Spinal cord (tissue), 10 donors: ENCODE measurements around the gene AOC3. TPM values are rescaled to one million over a fixed set of nuclear protein-coding genes. Genes with fewer than 3 reads are reported as not detected.

Experiments used
- DNase-seq, 6 donors: peaks; one replicate each; pipeline versions ENCODE4 v3.0.0 to v3.0.0-alpha.2; 2013 to 2015; ENCODE audit warnings: low spot score in 6 of 6, low read depth in 4 of 6
- H3K27ac ChIP-seq: one replicate; pipeline ENCODE4 v1.5.1; 2013; ENCODE audit warnings: low read depth, low read length, control low read depth
- H3K27me3 ChIP-seq: one replicate; pipeline ENCODE4 v1.6.1; 2013; ENCODE audit warnings: low read length; ENCODE audit not compliant: control insufficient read depth, insufficient read depth
- H3K36me3 ChIP-seq: one replicate; pipeline ENCODE4 v1.6.1; 2013; ENCODE audit warnings: low read length; ENCODE audit not compliant: control insufficient read depth, insufficient read depth
- H3K4me1 ChIP-seq: one replicate; pipeline ENCODE4 v1.6.1; 2013; ENCODE audit warnings: low read length; ENCODE audit not compliant: control insufficient read depth, insufficient read depth
- H3K4me3 ChIP-seq: one replicate; pipeline ENCODE4 v1.5.1; 2013; ENCODE audit warnings: low read depth, low read length, control low read depth
- H3K9me3 ChIP-seq: one replicate; pipeline ENCODE4 v1.6.1; 2013; ENCODE audit warnings: low read length; ENCODE audit not compliant: control insufficient read depth, insufficient read depth
- WGBS: methylation state at CpG from one replicate; pipeline ENCODE4 v1.1.5; 2013; ENCODE audit warnings: missing lambda C conversion rate; ENCODE audit not compliant: insufficient coverage; 5-methylcytosine and 5-hydroxymethylcytosine counted together
- polyA plus RNA-seq, 2 donors: library from polyadenylated mRNA; unstranded; fragments of 120-200 nt; gene quantifications; one replicate each; pipeline ENCODE4 v1.2.1, GENCODE V29; 2013; ENCODE audit not compliant: insufficient read length in 2 of 2
- small RNA-seq: library from RNA; depleted of rRNA; stranded (forward); fragments of <200 nt; gene quantifications from one replicate; pipeline ENCODE3, GENCODE V24; 2014; ENCODE audit warnings: low replicate concordance
- total RNA-seq, 2 donors: library from RNA; depleted of rRNA in 1 of 2; stranded (reverse); fragments of 120-200 nt in 1 of 2; fragments of >200 nt in 1 of 2; gene quantifications; one replicate each; pipeline versions ENCODE4 v1.2.3 to v1.2.4, GENCODE V29; 2013 to 2014
- donor health status: healthy.

Gene AOC3
- total and polyA plus RNA-seq, 4 donors, result 2.7 to 6.2 (median 2.9) TPM

DNA sequence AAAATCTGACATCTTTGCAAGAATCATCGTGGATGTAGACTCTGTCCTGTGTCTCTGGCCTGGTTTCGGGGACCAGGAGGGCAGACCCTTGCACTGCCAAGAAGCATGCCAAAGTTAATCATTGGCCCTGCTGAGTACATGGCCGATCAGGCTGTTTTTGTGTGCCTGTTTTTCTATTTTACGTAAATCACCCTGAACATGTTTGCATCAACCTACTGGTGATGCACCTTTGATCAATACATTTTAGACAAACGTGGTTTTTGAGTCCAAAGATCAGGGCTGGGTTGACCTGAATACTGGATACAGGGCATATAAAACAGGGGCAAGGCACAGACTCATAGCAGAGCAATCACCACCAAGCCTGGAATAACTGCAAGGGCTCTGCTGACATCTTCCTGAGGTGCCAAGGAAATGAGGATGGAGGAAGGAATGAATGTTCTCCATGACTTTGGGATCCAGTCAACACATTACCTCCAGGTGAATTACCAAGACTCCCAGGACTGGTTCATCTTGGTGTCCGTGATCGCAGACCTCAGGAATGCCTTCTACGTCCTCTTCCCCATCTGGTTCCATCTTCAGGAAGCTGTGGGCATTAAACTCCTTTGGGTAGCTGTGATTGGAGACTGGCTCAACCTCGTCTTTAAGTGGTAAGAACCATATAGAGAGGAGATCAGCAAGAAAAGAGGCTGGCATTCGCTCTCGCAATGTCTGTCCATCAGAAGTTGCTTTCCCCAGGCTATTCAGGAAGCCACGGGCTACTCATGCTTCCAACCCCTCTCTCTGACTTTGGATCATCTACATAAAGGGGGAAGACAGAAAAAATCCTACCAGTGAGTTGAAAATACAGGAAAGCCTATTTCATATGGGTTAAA is 49.7 kb downstream of the AOC3 start, which contains the start of gene G6PC1:
Gene G6PC1 (plus strand): TSS at position 340 of the 872 bp plus-strand sequence. CDS start 78 bp downstream, at position 418.
- DNase-seq, result no peak
- Histone ChIP-seq H3K4me3 (no peak within 1 kb of the TSS), H3K4me1 (no peaks in the 10 kb centered on the region), H3K9me3 (no peaks in the 10 kb centered on the region), H3K27me3 (no peaks in the 10 kb centered on the region), H3K27ac (no peak within 1 kb of the TSS), H3K36me3 (no peaks in the 10 kb centered on the region)
- 75% methylated on average over 4 of the region's 12 CpGs for WGBS

DNA sequence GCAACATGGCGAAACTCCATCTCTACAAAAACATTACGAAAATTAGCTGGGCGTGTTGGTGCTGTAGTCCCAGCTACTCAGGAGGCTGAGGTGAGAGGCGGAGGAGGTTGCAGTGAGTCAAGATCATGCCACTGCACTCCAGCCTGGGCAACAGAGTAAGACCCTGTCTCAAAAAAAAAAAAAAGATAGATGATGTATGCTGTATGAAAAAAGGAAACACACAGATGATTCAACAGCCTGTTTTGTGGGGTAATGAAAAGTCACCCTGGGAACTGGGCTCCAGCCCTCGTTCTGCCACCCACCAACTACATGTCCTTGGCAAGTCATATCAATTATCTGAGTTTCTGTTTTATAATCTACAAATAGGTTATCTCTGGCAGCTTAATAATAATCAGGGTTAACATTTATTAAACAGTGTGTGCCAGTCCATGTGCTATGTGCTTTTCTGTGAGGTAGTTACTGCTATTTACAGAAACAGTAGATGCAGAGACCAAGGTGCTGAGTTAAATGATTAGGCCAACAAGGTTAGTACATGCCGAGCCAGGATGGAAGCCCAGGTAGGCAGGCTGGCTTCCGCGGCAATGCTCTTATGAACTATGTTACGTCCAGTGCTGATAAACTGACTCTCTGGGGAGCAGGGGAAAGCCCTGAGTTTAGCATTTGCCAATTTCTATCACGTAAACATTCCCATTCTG is 50.7 kb downstream of the AOC3 start:
- Histone ChIP-seq H3K27me3 (no peaks in the 10 kb centered on the region), H3K27ac (no peak overlapping the region), H3K36me3 (no peaks in the 10 kb centered on the region), H3K4me1 (no peaks in the 10 kb centered on the region), H3K4me3 (no peak overlapping the region), H3K9me3 (no peaks in the 10 kb centered on the region)
- DNase-seq, result no peak
- 96% methylated on average over 4 of the region's 10 CpGs for WGBS

- no peaks in the 10 kb centered on the region for H3K27me3 ChIP-seq
- H3K4me3 ChIP-seq, result no peak overlapping the region
- no peaks in the 10 kb centered on the region for H3K9me3 ChIP-seq
- DNase-seq, result no peak
- no peaks in the 10 kb centered on the region for H3K4me1 ChIP-seq
- 61% methylated on average over 4 of the region's 6 CpGs for WGBS
- H3K36me3 ChIP-seq, result no peaks in the 10 kb centered on the region
- H3K27ac ChIP-seq, result no peak overlapping the region
These were observed 53.1 kb downstream of the AOC3 start for GRCh38 chr17:42904110-42904469.

GRCh38 chr17:42906772-42907446 is 55.9 kb downstream of the AOC3 start:
- WGBS, result 52% methylated on average over 5 of the region's 8 CpGs
- H3K27me3 ChIP-seq, result peaks cover 2% of the 10 kb centered on the region
- no peaks in the 10 kb centered on the region for H3K36me3 ChIP-seq
- no peak overlapping the region for H3K4me3 ChIP-seq
- H3K27ac ChIP-seq, result no peak overlapping the region
- DNase-seq, result no peak
- H3K9me3 ChIP-seq, result no peaks in the 10 kb centered on the region
- no peaks in the 10 kb centered on the region for H3K4me1 ChIP-seq

Small RNA genes lying within 50 kb of the gene (small RNA-seq; reads per million reads assigned to genes)
- gene MIR6781, result not detected
- gene RNU6-287P, result not detected

Other genes with a start within 250 kb of the AOC3 start
- 10 to 100 TPM; 41.1 to 50.4 TPM for gene RETREG3, start 241.8 kb upstream of the AOC3 start, total RNA-seq
- 10 to 100 TPM; 30.0 to 41.7 TPM for gene RETREG3, start 241.8 kb upstream of the AOC3 start, polyA plus RNA-seq
- gene TUBG1, start 241.5 kb upstream of the AOC3 start, total RNA-seq, result 10 to 100 TPM; 17.0 to 42.9 TPM
- 10 to 100 TPM; 56.9 to 67.4 TPM for gene TUBG1, start 241.5 kb upstream of the AOC3 start, polyA plus RNA-seq
- gene TUBG2, start 191.9 kb upstream of the AOC3 start, total RNA-seq, result 10 to 100 TPM; 21.1 to 26.9 TPM
- 10 to 100 TPM; 62.2 to 85.6 TPM for gene TUBG2, start 191.9 kb upstream of the AOC3 start, polyA plus RNA-seq
- 10 to 100 TPM in 1 of 2 donors, 1 to 10 TPM in 1; 5.5 to 23.7 TPM for gene PLEKHH3, start 174.2 kb upstream of the AOC3 start, total RNA-seq
- gene PLEKHH3, start 174.2 kb upstream of the AOC3 start, polyA plus RNA-seq, result 10 to 100 TPM; 16.9 to 26.4 TPM
- 1 to 10 TPM; 1.3 to 4.4 TPM for gene CCR10, start 169.4 kb upstream of the AOC3 start, total RNA-seq
- 1 to 10 TPM; 2.7 to 5.2 TPM for gene CCR10, start 169.4 kb upstream of the AOC3 start, polyA plus RNA-seq
- gene CNTNAP1, start 168.7 kb upstream of the AOC3 start, total RNA-seq, result 10 to 100 TPM; 19.8 to 70.9 TPM
- gene CNTNAP1, start 168.7 kb upstream of the AOC3 start, polyA plus RNA-seq, result 10 to 100 TPM; 55.1 to 62.9 TPM
- 10 to 100 TPM; 28.7 to 42.5 TPM for gene EZH1, start 106.2 kb upstream of the AOC3 start, total RNA-seq
- gene EZH1, start 106.2 kb upstream of the AOC3 start, polyA plus RNA-seq, result 10 to 100 TPM; 43.0 to 53.5 TPM
- gene RAMP2, start 90.0 kb upstream of the AOC3 start, total RNA-seq, result 100 to 1,000 TPM in 1 of 2 donors, 10 to 100 TPM in 1; 25.2 to 106 TPM
- 100 to 1,000 TPM in 1 of 2 donors, 10 to 100 TPM in 1; 79.3 to 100 TPM for gene RAMP2, start 90.0 kb upstream of the AOC3 start, polyA plus RNA-seq
- gene VPS25, start 77.8 kb upstream of the AOC3 start, total RNA-seq, result 100 to 1,000 TPM in 1 of 2 donors, 10 to 100 TPM in 1; 39.6 to 106 TPM
- gene VPS25, start 77.8 kb upstream of the AOC3 start, polyA plus RNA-seq, result 10 to 100 TPM; 54.1 to 64.9 TPM
- gene WNK4, start 70.6 kb upstream of the AOC3 start, total RNA-seq, result 10 to 100 TPM in 1 of 2 donors, 1 to 10 TPM in 1; 3.5 to 11.2 TPM
- 10 to 100 TPM in 1 of 2 donors, 1 to 10 TPM in 1; 1.9 to 14.1 TPM for gene WNK4, start 70.6 kb upstream of the AOC3 start, polyA plus RNA-seq
- 100 to 1,000 TPM in 1 of 2 donors, 10 to 100 TPM in 1; 83.3 to 152 TPM for gene COA3, start 52.5 kb upstream of the AOC3 start, total RNA-seq
- 100 to 1,000 TPM; 126 to 127 TPM for gene COA3, start 52.5 kb upstream of the AOC3 start, polyA plus RNA-seq
- 1 to 10 TPM in 1 of 2 donors, under 1 TPM in 1; 0.50 to 1.3 TPM for gene CNTD1, start 52.3 kb upstream of the AOC3 start, total RNA-seq
- gene CNTD1, start 52.3 kb upstream of the AOC3 start, polyA plus RNA-seq, result 1 to 10 TPM; 1.3 to 2.8 TPM
- 10 to 100 TPM; 72.9 to 87.0 TPM for gene BECN1, start 26.9 kb upstream of the AOC3 start, total RNA-seq
- 10 to 100 TPM; 60.5 to 65.1 TPM for gene BECN1, start 26.9 kb upstream of the AOC3 start, polyA plus RNA-seq
- gene PSME3, start 17.8 kb upstream of the AOC3 start, total RNA-seq, result 10 to 100 TPM; 55.8 to 59.2 TPM
- gene PSME3, start 17.8 kb upstream of the AOC3 start, polyA plus RNA-seq, result 10 to 100 TPM; 96.6 to 98.5 TPM
- 1 to 10 TPM; 1.2 to 1.3 TPM for gene AOC2, start 6.6 kb upstream of the AOC3 start, total RNA-seq
- 1 to 10 TPM; 3.3 to 4.1 TPM for gene AOC2, start 6.6 kb upstream of the AOC3 start, polyA plus RNA-seq
- gene G6PC1, start 49.6 kb downstream of the AOC3 start, total RNA-seq, result under 1 TPM in 1 of 2 donors, not detected in 1; 0.06 TPM
- under 1 TPM; 0.05 to 0.11 TPM for gene G6PC1, start 49.6 kb downstream of the AOC3 start, polyA plus RNA-seq
- 10 to 100 TPM; 20.8 to 34.6 TPM for gene AARSD1, start 113.3 kb downstream of the AOC3 start, total RNA-seq
- 10 to 100 TPM; 69.2 to 91.2 TPM for gene AARSD1, start 113.3 kb downstream of the AOC3 start, polyA plus RNA-seq
- 1 to 10 TPM; 1.5 to 1.8 TPM for gene PTGES3L, start 128.9 kb downstream of the AOC3 start, total RNA-seq
- gene PTGES3L, start 128.9 kb downstream of the AOC3 start, polyA plus RNA-seq, result 1 to 10 TPM; 6.6 to 8.2 TPM
- gene RUNDC1, start 129.4 kb downstream of the AOC3 start, total RNA-seq, result 10 to 100 TPM; 12.2 to 12.5 TPM
- 10 to 100 TPM; 21.0 to 21.3 TPM for gene RUNDC1, start 129.4 kb downstream of the AOC3 start, polyA plus RNA-seq
- gene RPL27, start 147.2 kb downstream of the AOC3 start, total RNA-seq, result 1,000 to 10,000 TPM in 1 of 2 donors, 100 to 1,000 TPM in 1; 670 to 1,375 TPM
- 1,000 to 10,000 TPM in 1 of 2 donors, 100 to 1,000 TPM in 1; 939 to 1,002 TPM for gene RPL27, start 147.2 kb downstream of the AOC3 start, polyA plus RNA-seq
- 10 to 100 TPM in 1 of 2 donors, 1 to 10 TPM in 1; 8.5 to 32.5 TPM for gene IFI35, start 155.6 kb downstream of the AOC3 start, total RNA-seq
- gene IFI35, start 155.6 kb downstream of the AOC3 start, polyA plus RNA-seq, result 10 to 100 TPM in 1 of 2 donors, 1 to 10 TPM in 1; 9.2 to 12.9 TPM
- 100 to 1,000 TPM in 1 of 2 donors, 10 to 100 TPM in 1; 80.8 to 139 TPM for gene VAT1, start 171.2 kb downstream of the AOC3 start, total RNA-seq
- 100 to 1,000 TPM; 225 to 239 TPM for gene VAT1, start 171.2 kb downstream of the AOC3 start, polyA plus RNA-seq
- 10 to 100 TPM; 19.2 to 25.5 TPM for gene RND2, start 174.0 kb downstream of the AOC3 start, total RNA-seq
- gene RND2, start 174.0 kb downstream of the AOC3 start, polyA plus RNA-seq, result 10 to 100 TPM; 81.8 to 86.9 TPM